Skeletal muscle satellite cell (primary cell): ENCODE measurements around the gene MFAP3L.
A peak's percentile ranks its signal among the peaks of the same experiment; 100 is the strongest.

Experiments used
- H3K27me3 ChIP-seq: 2 replicates; pipeline ENCODE4 v1.7.0; 2013; ENCODE audit warnings: low read length; ENCODE audit not compliant: control insufficient read depth, insufficient read depth
- H3K36me3 ChIP-seq: 2 replicates; pipeline ENCODE4 v1.7.0; 2013; ENCODE audit warnings: mild to moderate bottlenecking, control low read depth, low read length; ENCODE audit not compliant: insufficient read depth
- H3K4me1 ChIP-seq: 2 replicates; pipeline ENCODE4 v1.7.0; 2013; ENCODE audit warnings: low read length; ENCODE audit not compliant: control insufficient read depth, insufficient read depth
- H3K4me2 ChIP-seq: 2 replicates; pipeline ENCODE4 v1.7.0; 2013; ENCODE audit warnings: mild to moderate bottlenecking, low read length
- H3K4me3 ChIP-seq: 2 replicates; pipeline ENCODE4 v1.7.0; 2013; ENCODE audit warnings: low read length
- H3K9ac ChIP-seq: 2 replicates; pipeline ENCODE4 v1.7.0; 2013; ENCODE audit warnings: mild to moderate bottlenecking, low read depth, low read length, moderate library complexity
- H3K9me3 ChIP-seq: replicated peaks from 2 replicates; pipeline ENCODE4 v1.7.0; 2013; ENCODE audit warnings: mild to moderate bottlenecking, control low read depth, low read length

Gene MFAP3L

GRCh38 chr4:170040031-170040680 is 14.0 kb upstream of the MFAP3L start:
- Histone ChIP-seq H3K4me1 (no peaks in the 10 kb centered on the region), H3K36me3 (no peaks in the 10 kb centered on the region), H3K4me2 (no peak overlapping the region), H3K9me3 (no peaks in the 10 kb centered on the region), H3K27me3 (peaks cover 11% of the 10 kb centered on the region), H3K9ac (no peak overlapping the region), H3K4me3 (no peak overlapping the region)

- Histone ChIP-seq H3K4me1 (no peaks in the 10 kb centered on the region), H3K36me3 (no peaks in the 10 kb centered on the region), H3K4me3 (no peak overlapping the region), H3K9ac (no peak overlapping the region), H3K4me2 (no peak overlapping the region), H3K27me3 (peaks cover 11% of the 10 kb centered on the region), H3K9me3 (no peaks in the 10 kb centered on the region)
Observed at GRCh38 chr4:170038769-170039168, 12.6 kb upstream of the MFAP3L start.

GRCh38 chr4:170038232-170038631 is 12.0 kb upstream of the MFAP3L start:
- H3K27me3 ChIP-seq = peaks cover 11% of the 10 kb centered on the region
- H3K9ac ChIP-seq = no peak overlapping the region
- no peak overlapping the region for H3K4me2 ChIP-seq
- H3K9me3 ChIP-seq = no peaks in the 10 kb centered on the region
- H3K4me1 ChIP-seq = no peaks in the 10 kb centered on the region
- H3K4me3 ChIP-seq = no peak overlapping the region
- H3K36me3 ChIP-seq = no peaks in the 10 kb centered on the region

- no peak overlapping the region for H3K4me2 ChIP-seq
- no peak overlapping the region for H3K4me3 ChIP-seq
- H3K36me3 ChIP-seq = no peaks in the 10 kb centered on the region
- H3K9ac ChIP-seq = no peak overlapping the region
- no peaks in the 10 kb centered on the region for H3K4me1 ChIP-seq
- peaks cover 11% of the 10 kb centered on the region for H3K27me3 ChIP-seq
- H3K9me3 ChIP-seq = no peaks in the 10 kb centered on the region
Observed at GRCh38 chr4:170037481-170037880, 11.3 kb upstream of the MFAP3L start.

GRCh38 chr4:170035845-170036244 is 9.7 kb upstream of the MFAP3L start:
- Histone ChIP-seq H3K4me2 (no peak overlapping the region), H3K4me3 (no peak overlapping the region), H3K9me3 (no peaks in the 10 kb centered on the region), H3K9ac (no peak overlapping the region), H3K4me1 (no peaks in the 10 kb centered on the region), H3K36me3 (no peaks in the 10 kb centered on the region), H3K27me3 (peaks cover 9% of the 10 kb centered on the region)

- H3K27me3 ChIP-seq = peaks cover 5% of the 10 kb centered on the region
- H3K36me3 ChIP-seq = no peaks in the 10 kb centered on the region
- H3K9me3 ChIP-seq = no peaks in the 10 kb centered on the region
- no peak overlapping the region for H3K4me2 ChIP-seq
- H3K4me3 ChIP-seq = no peak overlapping the region
- H3K4me1 ChIP-seq = no peaks in the 10 kb centered on the region
- H3K9ac ChIP-seq = no peak overlapping the region
Observed at GRCh38 chr4:170035231-170035630, 9.0 kb upstream of the MFAP3L start.

- H3K4me3 ChIP-seq = no peak overlapping the region
- no peaks in the 10 kb centered on the region for H3K4me1 ChIP-seq
- peaks cover 3% of the 10 kb centered on the region for H3K27me3 ChIP-seq
- no peaks in the 10 kb centered on the region for H3K9me3 ChIP-seq
- H3K4me2 ChIP-seq = no peak overlapping the region
- H3K9ac ChIP-seq = no peak overlapping the region
- no peaks in the 10 kb centered on the region for H3K36me3 ChIP-seq
Observed at GRCh38 chr4:170033999-170034398, 7.8 kb upstream of the MFAP3L start.

GRCh38 chr4:170030121-170030520 is 3.9 kb upstream of the MFAP3L start:
- Histone ChIP-seq H3K9ac (no peak overlapping the region), H3K36me3 (no peaks in the 10 kb centered on the region), H3K4me1 (peaks cover 9% of the 10 kb centered on the region), H3K27me3 (no peaks in the 10 kb centered on the region), H3K9me3 (no peaks in the 10 kb centered on the region), H3K4me2 (no peak overlapping the region), H3K4me3 (no peak overlapping the region)

- Histone ChIP-seq H3K9ac (peak overlapping the region; percentile 94), H3K9me3 (no peaks in the 10 kb centered on the region), H3K4me3 (peak overlapping the region; percentile 96), H3K4me1 (peaks cover 9% of the 10 kb centered on the region), H3K36me3 (no peaks in the 10 kb centered on the region), H3K4me2 (peak overlapping the region; percentile 98), H3K27me3 (no peaks in the 10 kb centered on the region)
Observed at GRCh38 chr4:170027181-170027829, 1.1 kb upstream of the MFAP3L start.

- Histone ChIP-seq H3K4me2 (peak overlapping the region; percentile 98), H3K36me3 (no peaks in the 10 kb centered on the region), H3K9ac (peak overlapping the region; percentile 94), H3K4me1 (peaks cover 9% of the 10 kb centered on the region), H3K27me3 (no peaks in the 10 kb centered on the region), H3K9me3 (no peaks in the 10 kb centered on the region), H3K4me3 (peak overlapping the region; percentile 96)
Observed at GRCh38 chr4:170025523-170026252, 507 bp downstream of the MFAP3L start.

GRCh38 chr4:170022211-170022610 is 4.0 kb downstream of the MFAP3L start:
- H3K36me3 ChIP-seq = no peaks in the 10 kb centered on the region
- H3K9ac ChIP-seq = no peak overlapping the region
- no peak overlapping the region for H3K4me2 ChIP-seq
- no peak overlapping the region for H3K4me3 ChIP-seq
- H3K27me3 ChIP-seq = no peaks in the 10 kb centered on the region
- no peaks in the 10 kb centered on the region for H3K9me3 ChIP-seq
- H3K4me1 ChIP-seq = peaks cover 7% of the 10 kb centered on the region
